Ovary (tissue), 3 donors: ENCODE measurements around the gene FXYD4.
"Not testable (repeated sequence)": the region's sequence is repeated elsewhere in the genome, so short reads cannot be mapped to it uniquely, and the experiment has no call there.

ENCODE experiments used
- CTCF ChIP-seq, 3 donors: fragments of 450-650 bp in 2 of 3; fragments of 200-600 bp in 1 of 3; IDR thresholded peaks; one replicate each; pipeline versions ENCODE4 v1.5.1 to v1.8.0; 2016 to 2022; ENCODE audit warnings: antibody characterized with exemption in 3 of 3, mild to moderate bottlenecking in 1 of 3
- EP300 ChIP-seq: sonication (generic); formaldehyde crosslinking; IDR thresholded peaks from one replicate; pipeline ENCODE4 v1.6.1; 2017; ENCODE audit warnings: antibody characterized with exemption
- POLR2A ChIP-seq: fragments of 450-650 bp; IDR thresholded peaks from one replicate; pipeline ENCODE4 v1.6.1; 2017; ENCODE audit warnings: antibody characterized with exemption, mild to moderate bottlenecking, moderate library complexity
- donor health status: DM: no; HTN: no; CAD: no.

- TF ChIP-seq CTCF (IDR thresholded peaks at IDR 0.05); EP300; POLR2A: not testable (repeated sequence)
These were observed 33.9 kb upstream of the FXYD4 start for GRCh38 chr10:43337536-43337935.
